Measurements from ENCODE around the gene HSH2D. TPM values are rescaled to one million over a fixed set of nuclear protein-coding genes. Genes with fewer than 3 reads are reported as not detected.

Gene HSH2D
- total RNA-seq, 6 experiments from 2014 or later, result 0.26 to 1.7 (median 0.48) TPM

DNA sequence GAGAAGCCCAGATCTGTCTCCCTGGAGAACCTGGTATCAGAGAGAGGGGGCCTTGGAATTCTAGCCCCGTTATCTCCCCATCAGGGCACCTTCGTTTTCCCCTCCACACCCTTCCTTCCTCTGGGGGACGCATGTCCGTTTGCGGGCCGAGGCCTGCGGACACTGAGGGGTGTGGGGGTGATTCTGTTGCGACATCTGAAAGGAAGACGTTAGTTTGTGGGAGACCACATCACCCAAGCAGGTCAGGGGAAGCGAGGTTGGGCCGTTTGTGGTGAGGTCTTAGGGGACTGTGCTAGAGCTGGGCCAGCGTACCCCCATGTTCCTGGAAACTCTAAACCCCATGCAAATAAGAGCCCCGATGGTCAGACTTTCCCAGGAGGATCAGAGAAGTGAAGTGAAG is 3.7 kb upstream of the HSH2D start:
- Histone ChIP-seq H3K9me3 (no peaks in the 10 kb centered on the region), H3K27me3 (no peaks in the 10 kb centered on the region), H3K4me3 (no peak overlapping the region), H3K4me1 (no peaks in the 10 kb centered on the region), H3K27ac (no peak overlapping the region), H3K36me3 (no peaks in the 10 kb centered on the region)
- WGBS (ENCODE audit: insufficient coverage, low coverage, low lambda C conversion rate, missing lambda C conversion rate), result 51% methylated on average over 13 of the region's 13 CpGs
- intact Hi-C loops (cut with DNase I), result no loop called here
- TF ChIP-seq, protein P1, sequence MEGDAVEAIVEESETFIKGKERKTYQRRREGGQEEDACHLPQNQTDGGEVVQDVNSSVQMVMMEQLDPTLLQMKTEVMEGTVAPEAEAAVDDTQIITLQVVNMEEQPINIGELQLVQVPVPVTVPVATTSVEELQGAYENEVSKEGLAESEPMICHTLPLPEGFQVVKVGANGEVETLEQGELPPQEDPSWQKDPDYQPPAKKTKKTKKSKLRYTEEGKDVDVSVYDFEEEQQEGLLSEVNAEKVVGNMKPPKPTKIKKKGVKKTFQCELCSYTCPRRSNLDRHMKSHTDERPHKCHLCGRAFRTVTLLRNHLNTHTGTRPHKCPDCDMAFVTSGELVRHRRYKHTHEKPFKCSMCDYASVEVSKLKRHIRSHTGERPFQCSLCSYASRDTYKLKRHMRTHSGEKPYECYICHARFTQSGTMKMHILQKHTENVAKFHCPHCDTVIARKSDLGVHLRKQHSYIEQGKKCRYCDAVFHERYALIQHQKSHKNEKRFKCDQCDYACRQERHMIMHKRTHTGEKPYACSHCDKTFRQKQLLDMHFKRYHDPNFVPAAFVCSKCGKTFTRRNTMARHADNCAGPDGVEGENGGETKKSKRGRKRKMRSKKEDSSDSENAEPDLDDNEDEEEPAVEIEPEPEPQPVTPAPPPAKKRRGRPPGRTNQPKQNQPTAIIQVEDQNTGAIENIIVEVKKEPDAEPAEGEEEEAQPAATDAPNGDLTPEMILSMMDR (IDR thresholded peaks at IDR 0.05), result no peak
- TF ChIP-seq POLR2A (IDR thresholded peaks at IDR 0.05), result no peak
- ATAC-seq (peak in 2 of 4 donors; percentile 4 to 15), DNase-seq (no peak)

DNA sequence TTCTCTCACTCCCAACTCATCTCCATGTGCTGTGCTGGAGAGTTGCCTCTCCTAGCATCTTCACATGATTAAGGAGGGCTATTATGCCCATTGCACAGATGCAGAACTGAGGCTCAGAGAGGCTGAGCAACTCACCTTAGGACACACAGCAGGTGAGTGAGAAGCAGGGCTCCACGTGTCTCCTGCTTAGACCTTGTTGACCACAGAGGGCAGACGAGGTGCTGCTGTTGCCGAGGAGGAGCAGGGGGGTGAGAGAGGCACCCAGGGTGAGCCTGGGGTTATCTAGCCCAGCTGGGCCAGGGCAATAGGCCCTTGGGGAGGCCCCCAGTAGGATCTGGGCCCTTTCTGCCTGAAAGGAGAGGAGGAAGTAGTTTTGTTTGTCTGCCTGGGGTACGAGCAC is 2.4 kb upstream of the HSH2D start:
- H3K27ac ChIP-seq, result no peak overlapping the region

DNA sequence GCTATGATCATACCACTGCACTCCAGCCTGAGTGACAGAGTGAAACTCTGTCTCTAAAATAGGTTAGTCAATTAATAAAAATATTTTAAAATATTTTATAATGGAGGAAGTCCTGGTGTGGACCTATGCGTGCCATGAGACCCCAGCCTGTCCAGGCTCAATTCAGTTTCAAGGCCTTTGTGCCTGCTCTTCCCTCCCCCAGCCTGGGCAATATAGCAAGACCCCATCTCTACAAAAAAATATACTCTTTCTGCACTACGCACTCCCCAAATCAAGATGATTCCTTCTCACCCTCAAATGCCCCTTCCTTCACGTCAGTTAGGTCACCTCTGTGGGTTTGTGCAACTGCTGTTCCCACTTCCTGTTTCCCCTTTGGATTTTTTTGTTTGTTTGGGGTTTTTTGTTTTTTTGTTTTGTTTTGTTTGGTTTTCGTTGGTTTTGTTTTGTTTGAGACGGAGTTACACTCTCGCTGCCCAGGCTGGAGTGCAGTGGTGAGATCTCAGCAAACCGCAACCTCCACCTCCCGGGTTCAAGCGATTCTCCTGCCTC is 1.4 kb upstream of the HSH2D start:
- no peak for TF ChIP-seq POLR2A (IDR thresholded peaks at IDR 0.05)
- TF ChIP-seq, protein P1 (IDR thresholded peaks at IDR 0.05), result no peak
- DNase-seq (no peak), ATAC-seq (no peak)
- intact Hi-C loops (cut with DNase I), result no loop called here
- Histone ChIP-seq H3K9me3 (no peaks in the 10 kb centered on the region), H3K27ac (no peak overlapping the region), H3K27me3 (no peaks in the 10 kb centered on the region), H3K36me3 (no peaks in the 10 kb centered on the region), H3K4me1 (no peaks in the 10 kb centered on the region), H3K4me3 (no peak overlapping the region)
- 55% methylated on average over 7 of the region's 9 CpGs for WGBS (ENCODE audit: insufficient coverage, low coverage, low lambda C conversion rate, missing lambda C conversion rate)

More for the DNA sequence above, 2.4 kb upstream of the HSH2D start:
- no peaks in the 10 kb centered on the region for H3K9me3 ChIP-seq
- intact Hi-C loops (cut with DNase I), result no loop called here
- H3K4me3 ChIP-seq, result no peak overlapping the region
- H3K4me1 ChIP-seq, result no peaks in the 10 kb centered on the region
- H3K36me3 ChIP-seq, result no peaks in the 10 kb centered on the region
- ATAC-seq (peak in 2 of 4 donors; percentile 16 to 35), DNase-seq (no peak)
- 64% methylated on average over 1 of the region's 4 CpGs for WGBS (ENCODE audit: insufficient coverage, low coverage, low lambda C conversion rate, missing lambda C conversion rate)
- TF ChIP-seq POLR2A (IDR thresholded peaks at IDR 0.05), result no peak
- TF ChIP-seq, protein P1 (IDR thresholded peaks at IDR 0.05), result no peak
- H3K27me3 ChIP-seq, result no peaks in the 10 kb centered on the region

DNA sequence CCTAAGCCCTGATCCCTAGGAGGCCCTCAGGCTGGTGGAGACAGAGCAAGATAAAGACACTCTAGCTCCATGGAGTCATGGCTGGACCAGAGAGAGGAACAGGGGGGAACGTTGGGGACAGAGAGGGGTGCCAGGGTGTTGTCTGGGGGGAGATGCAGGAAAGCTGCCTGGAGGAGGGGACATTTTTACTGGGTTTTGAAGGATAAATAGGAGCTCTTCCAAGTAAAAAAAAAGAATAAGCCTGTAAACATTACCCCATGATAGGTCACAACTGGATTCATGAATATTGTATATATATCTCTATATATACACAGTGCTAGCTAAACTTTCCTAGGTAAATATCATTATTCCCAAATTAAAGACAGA is 714 bp downstream of the HSH2D start:
- no peak for TF ChIP-seq POLR2A (IDR thresholded peaks at IDR 0.05)
- TF ChIP-seq, protein P1 (IDR thresholded peaks at IDR 0.05), result no peak
- 29% methylated on average over 1 of the region's 1 CpG for WGBS (ENCODE audit: insufficient coverage, low coverage, low lambda C conversion rate, missing lambda C conversion rate)
- no peaks in the 10 kb centered on the region for H3K36me3 ChIP-seq
- no peaks in the 10 kb centered on the region for H3K27me3 ChIP-seq
- no peak overlapping the region for H3K4me3 ChIP-seq
- intact Hi-C loops (cut with DNase I), result no loop called here
- H3K4me1 ChIP-seq, result no peaks in the 10 kb centered on the region
- ATAC-seq (peak in 1 of 4 donors; percentile 15), DNase-seq (no peak)
- H3K9me3 ChIP-seq, result no peaks in the 10 kb centered on the region
- peak overlapping the region in 1 of 3 donors; percentile 18 for H3K27ac ChIP-seq

DNA sequence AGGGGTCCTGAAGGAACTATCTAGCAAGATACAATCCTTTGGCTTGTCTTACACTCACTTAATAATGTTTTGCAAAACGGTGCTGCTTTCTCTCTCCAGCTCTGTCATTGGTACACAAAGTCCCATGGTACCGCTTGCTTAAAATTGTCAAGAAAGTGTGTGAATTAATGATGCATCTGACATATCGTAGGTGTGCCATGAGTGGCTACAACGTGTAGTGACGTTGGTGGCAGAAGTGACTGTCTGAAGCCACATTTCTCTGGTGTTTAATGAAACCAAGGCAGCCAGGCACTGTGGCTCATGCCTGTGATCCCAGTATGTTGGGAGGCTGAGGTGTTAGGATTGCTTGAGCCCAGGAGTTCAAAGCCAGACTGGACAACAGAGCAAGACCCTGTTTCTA is 2.6 kb downstream of the HSH2D start:
- no peak overlapping the region for H3K27ac ChIP-seq
- H3K27me3 ChIP-seq, result no peaks in the 10 kb centered on the region
- H3K36me3 ChIP-seq, result no peaks in the 10 kb centered on the region
- WGBS (ENCODE audit: insufficient coverage, low coverage, low lambda C conversion rate, missing lambda C conversion rate), result 70% methylated on average over 5 of the region's 5 CpGs
- no peak for TF ChIP-seq POLR2A (IDR thresholded peaks at IDR 0.05)
- TF ChIP-seq, protein P1 (IDR thresholded peaks at IDR 0.05), result no peak
- intact Hi-C loops (cut with DNase I), result no loop called here
- ATAC-seq (no peak), DNase-seq (no peak)
- H3K4me3 ChIP-seq, result no peak overlapping the region
- H3K9me3 ChIP-seq, result no peaks in the 10 kb centered on the region
- no peaks in the 10 kb centered on the region for H3K4me1 ChIP-seq

Data from right lobe of liver (tissue), 6 donors.